GM19025 (cell line): ENCODE data around the gene ZDHHC8.

ENCODE experiments used
- ATAC-seq: cut with Tn5 transposase; IDR thresholded peaks from one replicate; pipeline ENCODE4 v1.9.1; 2021; ENCODE audit warnings: mild to moderate bottlenecking, low read depth, moderate library complexity; ENCODE audit not compliant: unreplicated experiment

The ZDHHC8 gene

GRCh38 chr22:20112623-20113511 is 18.7 kb upstream of the ZDHHC8 start:
- ATAC-seq: no peak

- no peak for ATAC-seq
Observed at GRCh38 chr22:20113551-20114310, 17.9 kb upstream of the ZDHHC8 start.

GRCh38 chr22:20114506-20115475 is 16.8 kb upstream of the ZDHHC8 start:
- no peak for ATAC-seq

GRCh38 chr22:20115691-20116375 is 15.8 kb upstream of the ZDHHC8 start, which contains the start of gene RANBP1:
Gene RANBP1 (plus strand): TSS chr22:20116104. CDS start chr22:20116185, 81 bp downstream.
- ATAC-seq: no peak

- no peak for ATAC-seq
Observed at GRCh38 chr22:20116376-20116950, 15.1 kb upstream of the ZDHHC8 start.

- peak; percentile 80 for ATAC-seq
Observed at GRCh38 chr22:20116951-20117632, 14.5 kb upstream of the ZDHHC8 start, which contains the start of gene TRMT2A. Gene TRMT2A (minus strand): TSS chr22:20117226. CDS start chr22:20116906, 320 bp downstream.

- peak; percentile 14 for ATAC-seq
Observed at GRCh38 chr22:20117633-20118299, 13.8 kb upstream of the ZDHHC8 start.

GRCh38 chr22:20118300-20119020 is 13.1 kb upstream of the ZDHHC8 start:
- no peak for ATAC-seq

GRCh38 chr22:20121856-20122415 is 9.7 kb upstream of the ZDHHC8 start:
- ATAC-seq: no peak

GRCh38 chr22:20123366-20124082 is 8.1 kb upstream of the ZDHHC8 start:
- no peak for ATAC-seq

- no peak for ATAC-seq
Observed at GRCh38 chr22:20124083-20124787, 7.4 kb upstream of the ZDHHC8 start.

GRCh38 chr22:20125201-20126174 is 6.1 kb upstream of the ZDHHC8 start:
- ATAC-seq: no peak

GRCh38 chr22:20126284-20127029 is 5.1 kb upstream of the ZDHHC8 start:
- no peak for ATAC-seq

- no peak for ATAC-seq
Observed at GRCh38 chr22:20127318-20127868, 4.2 kb upstream of the ZDHHC8 start.
